Omental fat pad (tissue), 4 donors: ENCODE results near the gene TMEM254. TPM values are rescaled to one million over a fixed set of nuclear protein-coding genes. Genes with fewer than 3 reads are reported as not detected.
"Not testable (repeated sequence)": the region's sequence is repeated elsewhere in the genome, so short reads cannot be mapped to it uniquely, and the experiment has no call there.

Experiments
- ATAC-seq: fragments of 150-250 bp; one replicate; pipeline ENCODE4 v1.9.1; 2016; ENCODE audit warnings: mild to moderate bottlenecking, moderate library complexity; ENCODE audit not compliant: low FRiP score
- DNase-seq: peaks from one replicate; pipeline ENCODE4 v3.0.0-alpha.2; 2019; ENCODE audit warnings: low spot score
- CTCF ChIP-seq, 3 donors: fragments of 450-650 bp; IDR thresholded peaks; one replicate each; pipeline ENCODE4 v1.5.1; 2016 to 2017; ENCODE audit warnings: antibody characterized with exemption in 3 of 3, mild to moderate bottlenecking in 3 of 3, moderate library complexity in 2 of 3
- total RNA-seq, 4 donors: library from RNA; depleted of rRNA; stranded (reverse); fragments of >200 nt; gene quantifications; one replicate each; pipeline ENCODE4 v1.1.0, GENCODE V29; 2016

The TMEM254 gene
- total RNA-seq, 4 donors from 2014 or later = 7.1 to 16.4 (median 11.0) TPM

GRCh38 chr10:80066809-80067208 lies 11.7 kb upstream of the TMEM254 start:
- ATAC-seq (no peak), DNase-seq (no peak)
- TF ChIP-seq CTCF (IDR thresholded peaks at IDR 0.05) = no peak

GRCh38 chr10:80067821-80068220 lies 10.6 kb upstream of the TMEM254 start:
- not testable (repeated sequence) for ATAC-seq, DNase-seq

- ATAC-seq (no peak), DNase-seq (no peak)
- no peak for TF ChIP-seq CTCF (IDR thresholded peaks at IDR 0.05)
These were observed 10.2 kb upstream of the TMEM254 start for GRCh38 chr10:80068270-80068669.

- no peak for ATAC-seq
- DNase-seq = no peak
- no peak for TF ChIP-seq CTCF (IDR thresholded peaks at IDR 0.05)
These were observed 8.4 kb upstream of the TMEM254 start for GRCh38 chr10:80070057-80070456.

GRCh38 chr10:80072584-80072983 lies 5.9 kb upstream of the TMEM254 start:
- no peak for ATAC-seq
- no peak for TF ChIP-seq CTCF (IDR thresholded peaks at IDR 0.05)
- no peak for DNase-seq

- no peak for TF ChIP-seq CTCF (IDR thresholded peaks at IDR 0.05)
- DNase-seq (no peak), ATAC-seq (no peak)
These were observed 2.7 kb upstream of the TMEM254 start for GRCh38 chr10:80075781-80076180.

GRCh38 chr10:80077869-80078447 lies 507 bp upstream of the TMEM254 start:
- DNase-seq (no peak), ATAC-seq (peak; percentile 11)
- TF ChIP-seq CTCF (IDR thresholded peaks at IDR 0.05) = no peak
